HepG2 (cell line): ENCODE data around the gene FAM117A. TPM values are rescaled to one million over a fixed set of nuclear protein-coding genes. Genes with fewer than 3 reads are reported as not detected.
A peak's percentile ranks its signal among the peaks of the same experiment; 100 is the strongest.

Source experiments
- CCAR2 ChIP-seq: fragments of 200-400 bp; formaldehyde crosslinking; optimal IDR thresholded peaks from 2 replicates; pipeline ENCODE3; 2018; ENCODE audit warnings: low read depth, mild to moderate bottlenecking, low read length, moderate library complexity
- CEBPG ChIP-seq: IDR thresholded peaks from 2 replicates; pipeline ENCODE4 v1.6.1; 2016
- CSRNP1 ChIP-seq: sonication (generic); formaldehyde crosslinking; IDR thresholded peaks from 2 replicates; pipeline ENCODE4 v1.8.1; 2023; ENCODE audit warnings: mild to moderate bottlenecking, missing genetic modification reagents
- GMEB1 ChIP-seq: sonication (generic); formaldehyde crosslinking; IDR thresholded peaks from 2 replicates; pipeline ENCODE4 v1.5.1; 2020; ENCODE audit warnings: missing genetic modification reagents, mild to moderate bottlenecking, borderline replicate concordance
- HOXA9 ChIP-seq: sonication (generic); formaldehyde crosslinking; IDR thresholded peaks from 2 replicates; pipeline ENCODE4 v1.8.1; 2022; ENCODE audit warnings: missing genetic modification reagents, mild to moderate bottlenecking, moderate library complexity, borderline replicate concordance
- IRF2 ChIP-seq: IDR thresholded peaks from 2 replicates; pipeline ENCODE4 v1.6.1; 2018; ENCODE audit warnings: missing genetic modification reagents, missing compliant biosample characterization
- MAFF ChIP-seq: IDR thresholded peaks from 2 replicates; pipeline ENCODE4 v1.6.1; 2011; ENCODE audit warnings: low read depth, low read length, improper control_type of control experiment
- MLX ChIP-seq: IDR thresholded peaks from 2 replicates; pipeline ENCODE4 v1.6.1; 2016
- POGZ ChIP-seq: sonication (generic); formaldehyde crosslinking; IDR thresholded peaks from 2 replicates; pipeline ENCODE4 v1.4.0; 2020; ENCODE audit warnings: mild to moderate bottlenecking, missing genetic modification reagents
- POLR2A ChIP-seq, 2 experiments: IDR thresholded peaks; 2 replicates each; pipeline ENCODE4 v1.6.1; 2011; ENCODE audit warnings: low read depth in 2 of 2, low read length in 2 of 2, mild to moderate bottlenecking in 1 of 2, moderate library complexity in 1 of 2; ENCODE audit not compliant: insufficient read depth in 1 of 2
- POLR2AphosphoS2 ChIP-seq: IDR thresholded peaks from 2 replicates; pipeline ENCODE4 v1.6.1; 2011; ENCODE audit warnings: low read depth, low read length, improper control_type of control experiment
- THAP7 ChIP-seq: sonication (generic); formaldehyde crosslinking; IDR thresholded peaks from 2 replicates; pipeline ENCODE4 v1.8.1; 2023; ENCODE audit warnings: mild to moderate bottlenecking, missing genetic modification reagents
- ZNF17 ChIP-seq: sonication (generic); formaldehyde crosslinking; IDR thresholded peaks from 2 replicates; pipeline ENCODE4 v1.5.0; 2020; ENCODE audit warnings: mild to moderate bottlenecking, missing genetic modification reagents
- ZNF362 ChIP-seq: sonication (generic); formaldehyde crosslinking; IDR thresholded peaks from 2 replicates; pipeline ENCODE4 v1.4.0; 2020; ENCODE audit warnings: missing genetic modification reagents, mild to moderate bottlenecking, borderline replicate concordance
- ZNF383 ChIP-seq: sonication (generic); formaldehyde crosslinking; IDR thresholded peaks from 2 replicates; pipeline ENCODE4 v1.4.0; 2020; ENCODE audit warnings: missing genetic modification reagents, mild to moderate bottlenecking, borderline replicate concordance
- ZNF414 ChIP-seq: sonication (generic); formaldehyde crosslinking; IDR thresholded peaks from 2 replicates; pipeline ENCODE4 v1.5.0; 2020; ENCODE audit warnings: missing genetic modification reagents
- ZNF816 ChIP-seq: sonication (generic); formaldehyde crosslinking; IDR thresholded peaks from 2 replicates; pipeline ENCODE4 v1.8.0; 2022; ENCODE audit warnings: missing genetic modification reagents, mild to moderate bottlenecking, borderline replicate concordance
- polyA plus RNA-seq, 8 experiments: library from polyadenylated mRNA; depleted of rRNA in 3 of 8; stranded (reverse) in 7 of 8; unstranded in 1 of 8; fragments of >200 nt; fragmentation: Illumina TruSeq in 4 of 8; extraction: Trizol in 4 of 8; gene quantifications; 2 replicates each; pipeline versions ENCODE4 v1.2.1 to v1.2.3, GENCODE V29; 2011 to 2016; ENCODE audit warnings: low read depth in 4 of 8, missing spikeins in 1 of 8, mixed read lengths in 1 of 8; ENCODE audit not compliant: insufficient read depth in 1 of 8
- total RNA-seq, 5 experiments: library from RNA; depleted of rRNA; stranded (reverse); fragments of >200 nt; fragmentation: Illumina TruSeq; extraction: Trizol; gene quantifications; 2 replicates each; pipeline ENCODE4 v1.2.3, GENCODE V29; 2016; ENCODE audit warnings: low read depth in 1 of 5
- TF ChIP-seq, protein P1 (sequence below): sonication (generic); formaldehyde crosslinking; IDR thresholded peaks from 2 replicates; pipeline ENCODE4 v1.8.0; 2022; ENCODE audit warnings: mild to moderate bottlenecking, missing genetic modification reagents

The FAM117A gene
- total and polyA plus RNA-seq, 2 of the 13 experiments (the other 11 are each of a cell fraction or from before 2014, with no cell fraction given), result 12.1 to 19.8 TPM

DNA sequence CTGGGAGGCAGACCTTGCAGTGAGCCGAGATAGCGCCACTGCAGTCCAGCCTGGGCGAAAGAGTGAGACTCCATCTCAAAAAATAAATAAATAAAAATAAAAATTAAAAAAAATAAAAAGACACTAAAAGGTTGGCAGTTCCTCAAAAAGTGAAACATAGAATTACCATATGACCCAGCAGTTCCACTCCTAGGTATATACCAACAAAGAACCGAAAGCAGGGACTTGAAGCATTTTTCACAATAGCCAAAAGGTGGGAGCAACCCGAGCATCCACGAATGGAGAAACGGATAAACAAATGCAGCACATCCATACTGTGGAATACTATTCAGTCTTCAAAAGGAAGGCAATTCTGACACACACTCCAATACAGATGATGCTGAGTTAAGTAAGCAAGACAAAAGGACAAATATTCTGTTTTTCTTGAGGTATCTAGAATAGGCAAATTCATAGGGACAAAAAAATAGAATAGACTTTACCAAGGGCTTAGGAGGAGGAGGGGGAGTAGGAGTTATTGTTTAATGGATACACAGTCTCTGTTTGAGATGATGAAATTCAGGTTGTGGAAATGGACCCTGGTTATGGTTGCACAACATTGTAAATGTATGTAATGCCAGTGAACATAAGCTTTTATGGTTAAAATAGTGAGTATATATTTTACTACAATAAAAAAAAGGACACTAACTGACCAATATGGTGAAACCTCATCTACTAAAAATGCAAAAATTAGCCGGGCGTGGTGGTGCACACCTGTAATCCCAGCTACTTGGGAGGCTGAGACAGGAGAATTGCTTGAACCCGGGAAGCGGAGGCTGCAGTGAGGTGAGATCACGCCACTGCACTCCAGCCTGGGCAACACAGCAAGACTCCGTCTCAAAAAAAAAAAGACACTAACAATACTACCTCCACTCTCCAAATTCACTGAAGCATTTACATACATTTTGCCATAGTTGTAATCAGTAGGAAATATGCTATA is 29.1 kb downstream of the FAM117A start (continued):
- no peak for TF ChIP-seq THAP7 (CRISPR knock-in tag)
- TF ChIP-seq MAFF, result no peak
- TF ChIP-seq, protein P1, sequence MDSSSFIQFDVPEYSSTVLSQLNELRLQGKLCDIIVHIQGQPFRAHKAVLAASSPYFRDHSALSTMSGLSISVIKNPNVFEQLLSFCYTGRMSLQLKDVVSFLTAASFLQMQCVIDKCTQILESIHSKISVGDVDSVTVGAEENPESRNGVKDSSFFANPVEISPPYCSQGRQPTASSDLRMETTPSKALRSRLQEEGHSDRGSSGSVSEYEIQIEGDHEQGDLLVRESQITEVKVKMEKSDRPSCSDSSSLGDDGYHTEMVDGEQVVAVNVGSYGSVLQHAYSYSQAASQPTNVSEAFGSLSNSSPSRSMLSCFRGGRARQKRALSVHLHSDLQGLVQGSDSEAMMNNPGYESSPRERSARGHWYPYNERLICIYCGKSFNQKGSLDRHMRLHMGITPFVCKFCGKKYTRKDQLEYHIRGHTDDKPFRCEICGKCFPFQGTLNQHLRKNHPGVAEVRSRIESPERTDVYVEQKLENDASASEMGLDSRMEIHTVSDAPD (CRISPR knock-in tag), result 0 out of 2 replicates have a peak, but pooled peaks have one; percentile 49
- TF ChIP-seq ZNF414 (CRISPR knock-in tag), result no peak
- TF ChIP-seq POGZ (CRISPR knock-in tag), result 0 out of 2 replicates have a peak, but pooled peaks have one; percentile 40
- TF ChIP-seq POLR2A (IDR thresholded peaks at IDR 0.05; ENCODE audit: insufficient read depth in 1 of 2, low read depth in 2 of 2, low read length in 2 of 2), result no peak
- TF ChIP-seq CSRNP1, result no peak
- TF ChIP-seq HOXA9 (CRISPR knock-in tag), result no peak
- TF ChIP-seq GMEB1 (CRISPR knock-in tag), result no peak
- peak; percentile 96 for TF ChIP-seq CEBPG (CRISPR knock-in tag)
- TF ChIP-seq CCAR2, result no peak
- 0 out of 2 replicates have a peak, but pooled peaks have one; percentile 32 for TF ChIP-seq ZNF816 (CRISPR knock-in tag)
- no peak for TF ChIP-seq ZNF17 (CRISPR knock-in tag)
- TF ChIP-seq ZNF383 (CRISPR knock-in tag), result no peak
- TF ChIP-seq ZNF362 (CRISPR knock-in tag), result no peak; the same call in 1 of the 2 replicates
- no peak for TF ChIP-seq IRF2 (CRISPR knock-in tag)
- TF ChIP-seq MLX (CRISPR knock-in tag), result no peak
- no peak for TF ChIP-seq POLR2AphosphoS2
